DMS 273 treated with DMSO at 0.1 percent for 48 hours (cell line): ENCODE data around the gene TSHZ2.
"Not testable (repeated sequence)": the region's sequence is repeated elsewhere in the genome, so short reads cannot be mapped to it uniquely, and the experiment has no call there.

ENCODE experiments used
- DNase-seq: peaks from one replicate; lab custom pipeline; 2025; lab: John Stamatoyannopoulos, UW

TSHZ2 gene

DNA sequence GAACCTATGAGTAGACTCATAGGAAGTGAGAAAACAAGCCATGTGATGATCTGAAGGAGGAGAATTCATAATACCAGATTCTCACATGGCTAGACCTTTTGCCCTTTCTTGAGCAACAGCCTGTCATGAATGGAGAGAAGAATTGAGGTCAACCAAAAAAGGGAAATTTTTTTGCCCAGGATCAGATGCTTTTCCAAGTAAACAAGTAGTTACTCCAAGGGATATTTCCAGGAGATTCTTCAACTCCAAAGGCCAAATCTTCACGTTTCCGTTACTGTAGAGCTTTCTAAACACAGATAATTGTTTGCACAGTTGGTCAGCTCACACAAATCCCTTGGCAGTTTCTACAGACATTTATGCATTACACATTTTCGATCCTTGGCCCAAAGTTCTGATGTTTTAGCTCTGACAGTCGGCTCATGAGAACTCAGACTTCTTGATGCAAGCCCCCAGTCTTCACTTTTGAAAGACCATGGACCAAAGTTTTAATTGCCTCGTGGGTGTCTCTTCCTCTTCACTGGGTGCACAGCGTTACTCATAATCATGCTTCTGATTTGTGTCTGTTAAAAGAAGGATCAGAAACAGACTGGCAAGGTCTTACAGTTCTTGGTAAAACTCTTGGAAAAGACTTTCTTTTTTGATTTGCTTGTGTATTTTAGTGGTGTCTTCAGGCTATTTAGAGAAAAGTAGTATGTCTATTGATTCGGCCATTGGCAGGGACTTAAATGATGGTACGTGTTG, 115.0 kb downstream of the TSHZ2 start:
- DNase-seq, result no peak

GRCh38 chr20:53088786-53089185, 116.6 kb downstream of the TSHZ2 start:
- no peak for DNase-seq

- not testable (repeated sequence) for DNase-seq
Measured at GRCh38 chr20:53089851-53090250, 117.7 kb downstream of the TSHZ2 start.

- DNase-seq, result no peak
Measured at GRCh38 chr20:53091789-53092188, 119.6 kb downstream of the TSHZ2 start.

- no peak for DNase-seq
Measured at GRCh38 chr20:53092772-53093300, 120.7 kb downstream of the TSHZ2 start.

GRCh38 chr20:53097371-53097770, 125.2 kb downstream of the TSHZ2 start:
- DNase-seq, result peak; percentile 33

DNA sequence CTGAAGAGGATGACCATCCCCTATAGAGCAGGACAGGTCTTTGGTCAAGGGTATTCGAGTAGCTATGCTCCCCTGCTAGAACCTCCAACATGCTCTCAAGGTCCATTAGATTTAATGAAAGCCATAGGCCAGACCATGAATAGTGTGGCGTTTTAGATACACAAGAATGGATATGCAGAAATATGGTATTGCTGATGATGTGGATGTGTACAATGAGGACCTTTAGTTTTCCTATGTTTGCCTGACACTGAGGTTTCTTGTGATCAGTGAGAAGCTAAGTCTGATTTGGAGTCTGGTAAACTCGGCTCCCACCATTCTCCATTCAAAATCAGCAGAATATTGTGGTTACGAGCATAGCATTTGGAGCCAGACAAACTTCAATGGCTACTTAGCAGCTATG, 125.6 kb downstream of the TSHZ2 start:
- no peak for DNase-seq

DNA sequence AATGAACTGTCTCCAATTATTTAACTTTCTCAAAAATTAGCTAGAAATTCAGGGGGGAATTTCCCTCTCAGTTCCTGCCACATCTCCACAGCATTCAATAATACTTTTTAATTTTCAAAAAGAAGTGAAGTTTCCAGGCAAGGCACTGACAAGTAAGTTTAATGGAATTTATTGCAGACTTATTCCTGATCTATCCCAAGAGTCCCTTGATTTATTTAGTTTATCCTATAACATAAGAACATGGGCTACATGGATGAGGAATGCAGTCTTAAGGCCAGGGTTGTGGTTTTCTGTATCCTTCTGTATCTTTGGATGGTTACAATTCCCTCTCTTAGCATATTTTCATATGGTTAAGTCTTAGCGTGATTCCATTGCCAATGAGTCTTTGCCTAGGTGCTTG, 126.5 kb downstream of the TSHZ2 start:
- no peak for DNase-seq

DNA sequence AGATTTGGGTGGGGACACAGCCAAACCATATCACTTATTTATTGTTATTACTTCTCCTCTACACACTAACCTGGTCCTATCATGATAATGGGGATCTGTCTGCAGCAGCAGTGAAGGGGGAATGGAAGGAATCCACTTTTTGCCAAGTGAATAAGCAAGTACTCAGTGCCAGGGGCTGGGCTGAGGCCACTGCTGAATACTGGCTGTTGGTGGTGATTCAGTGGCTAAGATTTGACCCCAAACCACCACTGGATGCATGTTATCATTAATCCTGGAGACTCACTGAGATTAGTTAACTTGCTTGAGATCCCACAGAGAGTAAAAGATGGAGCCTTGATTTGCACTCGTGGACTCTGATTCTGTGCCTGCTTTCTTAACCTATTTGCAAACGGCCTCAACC, 127.7 kb downstream of the TSHZ2 start:
- DNase-seq, result no peak

DNA sequence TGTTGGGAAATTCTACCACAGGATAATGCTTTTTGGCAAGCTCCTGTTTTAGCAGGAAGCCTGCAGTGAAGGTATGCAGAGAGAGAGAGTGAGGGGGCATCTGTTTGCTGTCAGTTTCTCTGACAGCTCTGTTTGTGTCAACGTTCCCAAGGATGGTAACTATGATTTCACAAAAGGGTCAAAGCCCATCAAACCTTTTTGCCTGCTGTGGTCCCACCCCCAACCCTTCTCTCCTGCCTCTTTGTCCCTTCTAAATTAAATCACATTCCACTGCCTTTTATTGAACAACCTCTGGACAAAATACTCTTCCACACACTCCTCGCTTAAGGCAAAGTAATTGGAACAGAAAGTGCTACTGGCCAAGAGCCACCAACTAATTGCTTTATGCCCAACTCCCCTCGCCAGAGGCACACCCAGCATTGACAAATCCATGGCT, 128.3 kb downstream of the TSHZ2 start:
- DNase-seq, result no peak

DNA sequence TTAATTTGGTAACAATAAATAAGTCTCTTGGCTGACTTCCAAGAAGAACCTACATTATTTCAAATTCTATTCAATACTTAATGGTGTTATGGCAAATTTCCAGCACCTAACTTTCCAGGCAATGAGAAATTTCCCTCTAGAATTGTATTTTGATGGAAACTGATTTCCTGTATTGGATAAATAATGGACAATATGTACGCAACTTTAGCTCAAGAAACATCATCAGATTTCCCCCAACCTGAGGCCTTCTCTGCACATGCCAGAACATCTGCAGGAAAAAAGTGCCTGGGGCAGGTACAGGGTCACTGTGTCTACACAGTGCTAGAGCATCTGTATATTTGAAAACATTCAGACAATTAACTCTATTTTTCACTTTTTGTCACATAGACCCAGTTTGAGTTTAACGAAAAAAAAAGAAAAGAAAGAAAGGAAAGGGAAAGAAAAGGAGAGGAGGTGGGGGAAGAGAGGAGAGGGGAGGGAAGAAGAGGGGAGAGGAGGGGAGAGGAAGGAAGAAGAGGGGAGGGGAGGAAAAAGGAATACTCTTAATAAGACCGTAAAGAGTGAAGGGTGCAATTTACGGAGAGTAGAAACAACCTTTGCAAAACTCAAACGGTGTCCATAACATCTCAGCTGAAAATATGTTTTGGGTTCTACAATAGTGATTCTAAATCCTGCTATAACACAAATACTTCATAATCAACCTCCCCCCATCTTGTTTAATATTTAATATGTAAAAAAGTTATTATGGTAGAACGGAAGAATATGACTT, 130.0 kb downstream of the TSHZ2 start:
- no peak for DNase-seq

DNA sequence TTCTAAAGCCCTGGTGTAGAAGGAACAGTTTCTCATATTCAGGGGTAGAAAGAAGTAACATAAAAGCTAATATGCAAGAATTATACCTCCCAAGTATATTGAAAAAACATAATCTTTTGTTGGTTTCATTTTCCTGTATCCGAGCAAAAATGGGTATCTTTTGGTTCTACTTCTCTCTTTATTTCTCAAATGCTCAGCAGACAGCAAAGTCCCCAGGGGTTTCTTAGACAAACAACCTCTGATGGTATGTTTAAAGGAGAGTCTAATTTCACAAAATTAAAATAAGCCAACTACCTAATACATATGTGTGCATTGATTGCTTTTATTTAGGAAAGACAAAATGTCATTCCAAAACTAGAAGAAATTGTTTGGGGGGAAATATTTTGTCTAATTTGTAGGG, 131.0 kb downstream of the TSHZ2 start:
- no peak for DNase-seq

GRCh38 chr20:53104884-53105283, 132.7 kb downstream of the TSHZ2 start:
- no peak for DNase-seq

DNA sequence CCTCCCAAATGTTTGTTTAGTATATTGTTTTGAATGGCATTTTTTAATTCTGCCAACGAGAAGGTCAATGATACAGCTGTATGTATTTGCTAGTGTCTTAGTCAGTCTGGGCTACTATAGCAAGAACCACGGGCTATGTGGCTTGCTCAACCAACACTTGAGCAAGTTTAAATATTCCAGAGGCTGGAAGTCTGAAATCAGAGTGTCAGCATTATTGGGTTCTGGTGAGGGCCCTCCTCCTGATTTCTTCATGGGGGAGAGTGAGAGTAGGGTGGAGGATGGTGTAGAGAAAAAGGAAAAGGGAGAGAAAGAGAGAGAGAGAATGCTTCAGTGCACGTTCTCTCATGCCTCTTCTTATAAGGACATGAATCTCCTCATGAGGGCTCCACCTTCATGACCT, 144.6 kb downstream of the TSHZ2 start:
- DNase-seq, result no peak

DNA sequence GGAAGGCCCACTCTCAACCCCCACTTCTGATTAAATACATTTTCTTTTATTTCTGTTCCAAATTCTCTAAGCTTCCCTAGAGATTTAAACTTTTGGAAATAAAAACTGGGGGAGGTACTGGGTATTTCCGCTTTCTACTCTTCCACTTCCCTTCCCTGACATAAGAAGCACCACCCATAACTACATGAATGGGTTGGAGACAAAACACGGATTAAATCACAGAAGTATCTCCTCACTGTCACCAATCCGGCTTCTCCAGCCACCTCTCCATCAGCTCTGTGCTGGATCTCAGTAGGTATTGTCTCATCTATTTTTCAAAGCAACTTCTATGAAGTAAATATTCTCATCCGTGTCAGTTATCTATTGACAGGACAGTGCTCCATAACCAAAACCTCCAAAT, 150.7 kb downstream of the TSHZ2 start:
- no peak for DNase-seq

DNA sequence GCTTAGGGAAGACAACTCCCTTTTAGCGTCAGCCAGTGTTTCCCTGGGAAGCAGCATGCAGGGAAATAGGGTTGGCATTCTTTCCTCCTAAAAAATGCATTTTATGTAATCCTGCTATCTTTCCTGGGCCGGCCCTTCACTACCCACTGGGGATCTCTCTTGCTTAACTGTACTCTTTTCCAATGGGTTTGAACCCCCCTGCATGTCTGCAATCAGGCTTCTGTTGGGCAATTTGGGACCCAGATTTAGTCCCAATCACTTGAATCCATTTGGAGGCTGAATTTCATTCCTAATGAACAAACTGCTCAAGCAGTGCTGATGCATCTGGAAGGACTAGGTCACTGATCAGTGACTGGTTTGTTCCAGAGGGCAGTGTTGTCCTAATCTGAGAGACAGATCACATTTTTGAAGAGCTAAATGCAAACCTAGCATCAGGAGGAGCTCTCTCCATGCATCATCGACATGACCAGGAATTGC, 152.0 kb downstream of the TSHZ2 start:
- DNase-seq, result no peak

GRCh38 chr20:53124803-53125202, 152.6 kb downstream of the TSHZ2 start:
- no peak for DNase-seq

DNA sequence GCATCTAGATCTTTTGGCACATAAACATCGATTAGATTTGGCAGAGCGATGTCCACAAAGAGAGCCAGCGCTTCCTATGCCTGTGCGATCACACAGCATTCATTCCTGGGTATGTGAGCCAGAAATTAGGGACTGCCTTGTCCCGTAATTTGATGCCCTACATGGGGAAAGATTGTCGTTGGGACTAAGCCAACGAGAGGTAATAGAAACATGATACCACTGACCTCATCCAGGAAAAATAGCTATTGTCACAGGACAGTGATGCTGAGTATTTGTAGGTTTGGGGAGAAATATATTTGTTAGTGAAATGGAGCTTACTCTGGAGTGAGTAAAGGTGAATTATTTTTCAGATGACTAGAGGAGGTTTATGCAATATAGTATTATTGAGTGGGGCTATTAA, 154.0 kb downstream of the TSHZ2 start:
- no peak for DNase-seq

DNA sequence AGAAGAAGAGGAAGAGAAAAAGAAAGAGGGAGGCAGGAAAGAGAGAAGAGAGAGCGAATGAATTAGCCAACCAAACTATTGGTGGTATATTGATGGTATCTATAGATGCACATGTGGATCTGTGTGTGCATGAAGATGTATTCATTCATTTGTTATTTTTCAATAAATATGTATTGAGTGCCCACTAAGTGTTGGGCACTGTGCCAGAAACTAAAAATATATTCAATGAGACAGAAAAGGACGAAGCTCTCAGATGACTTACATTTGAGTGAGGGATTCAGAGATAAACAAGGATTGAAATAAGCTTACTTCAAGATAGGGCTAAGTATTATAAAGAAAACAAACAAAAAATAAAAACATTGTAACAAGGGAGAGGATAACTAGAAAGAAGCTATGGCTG, 154.9 kb downstream of the TSHZ2 start:
- no peak for DNase-seq

GRCh38 chr20:53128004-53128403, 155.8 kb downstream of the TSHZ2 start:
- no peak for DNase-seq

DNA sequence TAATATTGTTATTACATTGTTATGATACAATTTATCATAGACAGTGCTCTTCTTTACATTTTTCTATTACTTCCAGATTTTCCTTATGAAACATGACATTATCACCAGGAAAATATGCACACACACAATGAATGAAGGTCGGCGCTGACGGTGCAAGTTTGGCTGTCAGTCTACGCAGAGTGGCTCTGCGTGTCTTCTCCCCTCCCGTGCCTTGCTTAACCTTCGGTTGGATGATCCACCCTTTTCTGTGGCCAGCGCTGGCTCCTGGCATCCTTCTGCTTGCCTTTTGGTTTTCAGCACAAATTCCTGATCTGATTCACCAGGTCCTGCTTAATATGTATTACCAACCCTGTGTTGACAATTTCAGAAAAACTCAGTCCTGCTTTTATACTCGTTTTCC, 157.4 kb downstream of the TSHZ2 start:
- DNase-seq, result no peak

DNA sequence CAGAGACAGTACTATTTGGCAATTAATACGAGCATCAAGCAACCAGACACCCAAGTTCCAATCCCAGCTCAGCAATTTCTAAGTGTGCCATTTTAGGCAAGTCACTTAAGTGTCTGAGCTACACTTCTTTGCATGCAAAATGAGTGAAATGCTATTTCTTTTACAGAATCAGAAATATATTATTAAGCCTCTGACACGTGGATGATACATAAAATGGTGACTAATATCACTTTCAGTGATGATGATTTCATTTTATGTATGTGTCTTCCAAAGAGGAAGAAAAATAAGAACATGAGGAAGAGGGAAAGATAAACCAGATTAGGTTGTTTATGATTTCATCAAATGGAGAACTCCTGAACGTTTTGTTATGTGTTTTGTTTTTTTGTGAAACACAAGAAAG, 158.6 kb downstream of the TSHZ2 start:
- no peak for DNase-seq

DNA sequence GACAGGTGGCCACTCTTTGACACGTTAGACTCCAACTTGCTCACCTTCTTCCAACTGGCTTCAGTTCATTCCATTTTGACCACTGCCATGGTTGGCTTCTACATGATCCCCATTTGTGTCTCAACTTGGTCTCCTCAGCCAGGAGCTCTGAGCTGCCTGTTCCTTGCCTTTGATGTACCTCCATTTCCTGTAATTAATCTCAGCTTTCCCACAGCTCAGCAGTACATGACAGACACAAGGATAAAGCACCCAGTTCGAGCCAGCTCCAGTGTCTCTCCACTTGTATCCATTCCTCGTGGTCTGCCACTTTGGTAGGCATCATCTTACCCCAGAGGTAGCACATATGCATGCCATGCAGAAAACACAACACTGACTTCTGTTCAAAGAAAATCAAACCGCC, 161.0 kb downstream of the TSHZ2 start:
- DNase-seq, result no peak
